SIG-M5 treated with dmso at 0.1 percent for 504 hours (cell line): ENCODE results near the gene DHCR24.

Source experiments
- DNase-seq: peaks from one replicate; lab custom pipeline; 2025; ENCODE audit not compliant: unreplicated experiment; lab: John Stamatoyannopoulos, UW

DHCR24 gene

DNA sequence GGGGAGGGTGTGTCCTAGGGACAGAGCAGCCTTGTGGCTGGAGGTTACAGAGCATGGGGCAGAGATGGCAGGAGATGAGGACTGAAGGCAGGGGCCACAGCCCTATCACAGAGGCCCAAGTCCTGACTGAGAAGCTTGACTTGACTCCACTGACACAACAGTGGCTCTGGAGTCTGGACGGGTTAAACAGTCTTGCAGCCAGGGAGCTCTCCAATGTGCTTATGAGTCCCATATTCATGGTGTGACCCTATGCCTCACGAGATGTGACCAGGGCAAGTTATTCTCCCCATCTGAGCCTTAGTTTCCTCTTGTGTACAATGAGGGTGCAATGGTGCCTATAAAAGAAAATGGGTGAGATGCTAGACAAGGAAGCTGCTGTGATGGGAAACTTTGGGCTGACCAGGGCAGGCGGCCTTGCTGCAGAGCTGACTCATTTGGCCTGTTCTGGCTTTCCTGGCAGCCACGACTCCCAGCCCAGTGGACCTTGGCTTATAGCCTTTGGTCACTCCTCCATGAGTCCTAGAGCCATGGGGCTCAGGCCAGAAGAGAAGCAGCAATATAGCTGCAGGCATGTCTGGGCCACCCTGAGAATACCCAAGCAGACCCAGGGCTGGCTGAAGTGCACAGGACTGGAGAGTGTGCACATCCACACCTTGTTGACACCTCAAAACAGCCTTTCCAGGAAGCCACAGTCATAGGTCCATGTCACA is 83.1 kb downstream of the DHCR24 start:
- no peak for DNase-seq

DNA sequence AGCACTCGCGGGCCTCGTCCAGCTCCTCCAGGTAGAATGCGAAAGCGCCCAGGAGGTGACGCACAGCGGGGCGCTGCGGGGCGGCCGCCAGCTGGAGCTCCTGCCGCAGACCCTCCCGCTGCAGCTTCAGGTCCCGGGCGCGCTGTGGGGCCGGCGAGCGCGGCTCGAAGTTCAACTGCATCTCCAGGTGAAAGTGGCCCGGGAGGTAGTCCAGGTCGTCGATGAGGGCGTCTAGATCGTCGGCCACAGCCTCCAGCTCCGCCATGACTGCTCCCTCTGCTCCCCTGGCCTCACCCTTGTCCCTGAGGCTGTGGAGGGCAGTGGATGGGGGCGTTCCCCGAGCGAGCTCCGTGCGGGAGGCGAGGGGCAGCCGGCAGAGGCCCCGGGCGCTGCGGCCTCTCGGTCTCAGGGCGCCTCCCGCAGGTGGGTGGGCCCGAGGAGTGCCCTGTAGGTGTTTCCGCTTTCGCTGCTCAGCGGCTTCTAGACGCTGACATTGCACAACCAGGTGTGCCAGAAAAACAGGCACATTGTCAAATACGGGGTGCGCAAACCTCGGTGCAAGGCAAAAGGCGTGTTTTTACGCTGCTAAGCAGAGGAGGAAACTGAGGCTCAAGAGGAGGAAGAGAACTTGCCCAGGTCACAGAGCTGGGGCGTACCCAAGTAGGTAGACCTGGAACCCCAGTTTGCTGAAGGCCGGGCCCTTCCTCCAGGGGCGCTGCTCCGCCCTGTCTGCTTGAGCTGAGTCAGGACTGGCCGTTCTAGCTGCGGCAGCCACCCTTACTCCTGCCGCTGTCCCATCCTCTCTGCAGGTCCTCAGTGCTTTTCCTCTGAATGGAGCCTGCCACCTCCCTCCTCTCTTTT is 85.9 kb downstream of the DHCR24 start, which contains the start of gene TTC22:
TTC22 (minus strand) TSS at position 425 of the 861 bp plus-strand sequence; CDS start at position 265, 160 bp downstream.
- no peak for DNase-seq

DNA sequence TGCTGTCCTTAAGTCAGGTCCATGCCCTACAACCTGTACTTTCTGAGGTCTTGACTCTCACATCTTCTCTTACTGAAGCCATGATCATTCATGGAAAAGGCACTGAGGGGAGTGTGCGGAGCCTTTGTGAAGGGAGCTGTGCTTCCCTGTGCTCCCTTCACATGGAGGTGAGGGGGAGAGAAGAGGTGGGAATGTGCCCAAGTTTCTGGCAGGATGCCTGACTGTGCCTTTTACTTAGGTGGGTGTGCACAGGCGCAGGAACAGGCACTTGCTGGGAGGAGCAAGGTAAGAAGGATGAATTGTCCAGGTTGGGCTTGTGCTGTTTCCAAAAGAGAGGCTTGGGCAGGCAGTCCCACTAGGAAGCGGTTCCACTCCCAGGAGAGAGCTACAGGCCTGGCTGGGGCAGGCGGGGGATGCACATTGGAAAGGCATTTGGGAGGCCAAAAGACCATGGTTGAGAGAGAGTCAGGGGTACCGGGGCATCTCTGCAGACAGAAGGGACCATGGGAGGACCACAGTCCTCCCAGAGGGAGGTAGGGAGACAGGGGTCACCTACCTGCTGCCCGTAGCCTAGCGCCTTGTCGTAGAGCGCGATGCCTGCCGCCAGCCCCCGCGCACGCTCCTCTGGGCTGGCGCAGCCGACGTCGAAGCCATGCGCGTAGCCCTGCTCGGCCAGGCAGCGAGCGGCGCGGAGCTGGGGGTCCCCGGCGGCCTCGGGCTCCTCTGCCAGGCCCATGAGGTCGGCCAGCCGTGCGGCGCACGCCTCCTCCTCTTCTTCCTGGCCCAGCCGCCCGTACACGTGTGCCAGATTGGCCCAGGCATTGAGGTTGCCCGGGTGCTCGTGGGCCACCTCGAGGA is 86.7 kb downstream of the DHCR24 start:
- no peak for DNase-seq
